Calu3 (cell line): ENCODE data around the gene CENPH. TPM values are rescaled to one million over a fixed set of nuclear protein-coding genes. Genes with fewer than 3 reads are reported as not detected.
A peak's percentile ranks its signal among the peaks of the same experiment; 100 is the strongest.

Experiments
- BruUV-seq: library from RNA; stranded (reverse); fragments of 400-500 nt; replicated peaks from 2 replicates; lab custom pipeline; 2021; lab: Mats Ljungman, UMichigan
- CTCF ChIA-PET: fragments of 300-600 bp; sonication (Branson Sonifier 250); formaldehyde crosslinking; loops from one replicate; lab custom pipeline; 2022; ENCODE audit warnings: antibody characterized with exemption; lab: Charles Lee
- DNase-seq: peaks from one replicate; pipeline ENCODE4 v3.0.0; 2022
- H3K27ac Mint-ChIP-seq: one replicate; pipeline ENCODE4 v1.8.0; 2022; ENCODE audit warnings: mixed read lengths; ENCODE audit not compliant: unreplicated experiment
- H3K27me3 Mint-ChIP-seq: one replicate; pipeline ENCODE4 v1.8.0; 2022; ENCODE audit warnings: mixed read lengths; ENCODE audit not compliant: unreplicated experiment
- H3K36me3 Mint-ChIP-seq: one replicate; pipeline ENCODE4 v1.8.0; 2022; ENCODE audit warnings: mild to moderate bottlenecking, moderate library complexity, mixed read lengths; ENCODE audit not compliant: insufficient read depth, unreplicated experiment
- H3K4me1 Mint-ChIP-seq: one replicate; pipeline ENCODE4 v1.8.0; 2022; ENCODE audit warnings: mild to moderate bottlenecking, low read depth, mixed read lengths; ENCODE audit not compliant: unreplicated experiment
- H3K4me3 Mint-ChIP-seq: one replicate; pipeline ENCODE4 v1.8.0; 2022; ENCODE audit warnings: mild to moderate bottlenecking, low read depth, moderate library complexity, mixed read lengths; ENCODE audit not compliant: unreplicated experiment
- H3K9me3 Mint-ChIP-seq: one replicate; pipeline ENCODE4 v1.8.0; 2022; ENCODE audit warnings: low read depth, mixed read lengths; ENCODE audit not compliant: unreplicated experiment
- intact Hi-C: fragments of 100-400 bp; cut with micrococcal nuclease; formaldehyde crosslinking; loops from one replicate; pipeline ENCODE4 v1.10.0; 2022; ENCODE audit not compliant: unreplicated experiment
- total RNA-seq: library from RNA; stranded (reverse); gene quantifications from 2 replicates; pipeline ENCODE4 v1.2.3, GENCODE V29; 2022
- TF ChIP-seq, protein P1 (sequence below): fragments of 200-600 bp; IDR thresholded peaks from one replicate; pipeline ENCODE4 v1.8.0; 2022; ENCODE audit warnings: antibody characterized with exemption; ENCODE audit not compliant: unreplicated experiment

The CENPH gene
- total RNA-seq, 1 experiment from 2014 or later: 17.0 TPM

DNA sequence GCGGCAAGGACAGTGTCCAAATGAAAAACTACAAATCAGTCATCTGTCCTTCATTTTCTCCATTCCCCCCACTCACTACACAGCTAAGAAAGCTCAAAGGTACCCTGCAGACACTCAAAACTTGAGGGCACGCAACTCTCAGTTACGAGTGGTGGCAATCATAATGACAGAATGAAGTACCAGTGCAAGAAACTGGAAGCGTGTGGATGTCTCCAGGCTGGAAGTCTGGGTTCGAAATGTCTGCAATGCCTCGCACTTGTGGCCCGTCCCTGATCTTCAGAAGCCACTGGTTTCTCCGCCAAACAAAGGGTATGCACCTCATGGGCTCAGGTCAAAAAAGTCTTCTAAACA lies 597 bp upstream of the CENPH start:
- H3K4me1 Mint-ChIP-seq: no peaks in the 10 kb centered on the region
- H3K27me3 Mint-ChIP-seq: no peaks in the 10 kb centered on the region
- peaks cover 22% of the 10 kb centered on the region for H3K36me3 Mint-ChIP-seq
- CTCF ChIA-PET: interaction anchor here (0.8 kb wide), 1 partner anchor 17 kb away, joined by 3 read pairs; no protein-coding TSS in a partner anchor
- DNase-seq: no peak
- H3K4me3 Mint-ChIP-seq: peak overlapping the region; percentile 91
- no peaks in the 10 kb centered on the region for H3K9me3 Mint-ChIP-seq
- intact Hi-C loops: loop anchor here (10.0 kb wide), 1 partner anchor 46 kb away; the partner anchor contains the start of gene CDK7
- H3K27ac Mint-ChIP-seq: peak overlapping the region; percentile 97
- TF ChIP-seq, protein P1, sequence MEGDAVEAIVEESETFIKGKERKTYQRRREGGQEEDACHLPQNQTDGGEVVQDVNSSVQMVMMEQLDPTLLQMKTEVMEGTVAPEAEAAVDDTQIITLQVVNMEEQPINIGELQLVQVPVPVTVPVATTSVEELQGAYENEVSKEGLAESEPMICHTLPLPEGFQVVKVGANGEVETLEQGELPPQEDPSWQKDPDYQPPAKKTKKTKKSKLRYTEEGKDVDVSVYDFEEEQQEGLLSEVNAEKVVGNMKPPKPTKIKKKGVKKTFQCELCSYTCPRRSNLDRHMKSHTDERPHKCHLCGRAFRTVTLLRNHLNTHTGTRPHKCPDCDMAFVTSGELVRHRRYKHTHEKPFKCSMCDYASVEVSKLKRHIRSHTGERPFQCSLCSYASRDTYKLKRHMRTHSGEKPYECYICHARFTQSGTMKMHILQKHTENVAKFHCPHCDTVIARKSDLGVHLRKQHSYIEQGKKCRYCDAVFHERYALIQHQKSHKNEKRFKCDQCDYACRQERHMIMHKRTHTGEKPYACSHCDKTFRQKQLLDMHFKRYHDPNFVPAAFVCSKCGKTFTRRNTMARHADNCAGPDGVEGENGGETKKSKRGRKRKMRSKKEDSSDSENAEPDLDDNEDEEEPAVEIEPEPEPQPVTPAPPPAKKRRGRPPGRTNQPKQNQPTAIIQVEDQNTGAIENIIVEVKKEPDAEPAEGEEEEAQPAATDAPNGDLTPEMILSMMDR: no peak
- BruUV-seq: TSS peak; percentile 96

DNA sequence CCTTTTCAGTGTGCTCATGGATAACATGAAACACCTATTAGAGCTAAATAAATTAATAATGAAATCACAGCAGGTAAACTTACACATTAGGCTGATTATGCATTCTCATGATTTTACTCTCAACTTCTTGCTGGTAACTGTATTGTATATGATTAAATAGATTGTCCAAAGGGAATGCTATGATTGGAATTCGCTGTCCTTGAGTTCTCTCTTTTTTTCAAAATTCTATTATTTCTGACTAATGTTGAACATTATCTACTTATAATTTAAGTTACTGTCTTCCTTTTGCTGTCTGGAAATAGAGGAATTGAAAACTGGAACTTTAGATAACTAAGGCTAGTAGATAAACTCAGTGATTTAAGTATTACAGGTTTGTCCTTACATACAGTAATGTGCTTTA lies 13.1 kb downstream of the CENPH start:
- intact Hi-C loops: no loop called here

DNA sequence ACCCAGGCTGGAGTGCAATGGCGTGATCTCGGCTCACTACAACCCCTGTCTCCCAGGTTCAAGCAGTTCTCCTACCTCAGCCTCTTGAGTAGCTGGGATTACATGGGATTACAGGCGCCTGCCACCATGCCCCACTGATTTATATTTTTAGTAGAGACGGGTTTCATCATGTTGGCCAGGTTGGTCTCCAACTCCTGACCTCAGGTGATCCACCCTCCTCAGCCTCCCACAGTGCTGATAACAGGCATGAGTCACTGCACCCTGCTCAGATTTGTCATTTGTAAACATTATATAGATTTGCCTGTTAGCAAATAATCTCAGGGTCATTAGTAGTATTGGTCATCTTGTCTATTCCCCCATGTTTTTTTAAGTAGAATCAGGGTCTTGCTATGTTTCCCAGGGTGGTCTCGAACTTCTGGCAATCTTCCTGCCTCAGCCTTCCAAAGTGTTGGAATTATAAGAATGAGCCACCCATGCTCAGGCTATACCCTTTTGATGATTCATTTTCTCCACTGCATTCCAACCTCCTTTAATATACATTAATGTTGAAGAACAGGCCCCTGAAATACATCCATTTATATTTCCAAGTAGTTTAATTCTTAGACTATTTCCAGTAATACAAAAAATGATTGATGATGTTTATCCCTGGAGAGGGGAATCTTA lies 17.3 kb downstream of the CENPH start:
- BruUV-seq: no TSS peak
- TF ChIP-seq, protein P1: no peak
- H3K4me3 Mint-ChIP-seq: no peak overlapping the region
- H3K9me3 Mint-ChIP-seq: no peaks in the 10 kb centered on the region
- DNase-seq: peak; percentile 34
- H3K27me3 Mint-ChIP-seq: no peaks in the 10 kb centered on the region
- peaks cover 7% of the 10 kb centered on the region for H3K4me1 Mint-ChIP-seq
- peaks cover 20% of the 10 kb centered on the region for H3K36me3 Mint-ChIP-seq
- peak overlapping the region; percentile 69 for H3K27ac Mint-ChIP-seq
- CTCF ChIA-PET: no interaction called here
- intact Hi-C loops: no loop called here

More for the DNA sequence above, 13.1 kb downstream of the CENPH start:
- no TSS peak for BruUV-seq
- Mint-ChIP-seq H3K9me3 (no peaks in the 10 kb centered on the region), H3K36me3 (peaks cover 28% of the 10 kb centered on the region), H3K27ac (no peak overlapping the region), H3K27me3 (no peaks in the 10 kb centered on the region), H3K4me1 (peaks cover 7% of the 10 kb centered on the region), H3K4me3 (no peak overlapping the region)
- DNase-seq: no peak
- TF ChIP-seq, protein P1: no peak
- CTCF ChIA-PET: interaction anchor here (0.6 kb wide), 1 partner anchor 48 kb away, joined by 4 read pairs; no protein-coding TSS in a partner anchor

DNA sequence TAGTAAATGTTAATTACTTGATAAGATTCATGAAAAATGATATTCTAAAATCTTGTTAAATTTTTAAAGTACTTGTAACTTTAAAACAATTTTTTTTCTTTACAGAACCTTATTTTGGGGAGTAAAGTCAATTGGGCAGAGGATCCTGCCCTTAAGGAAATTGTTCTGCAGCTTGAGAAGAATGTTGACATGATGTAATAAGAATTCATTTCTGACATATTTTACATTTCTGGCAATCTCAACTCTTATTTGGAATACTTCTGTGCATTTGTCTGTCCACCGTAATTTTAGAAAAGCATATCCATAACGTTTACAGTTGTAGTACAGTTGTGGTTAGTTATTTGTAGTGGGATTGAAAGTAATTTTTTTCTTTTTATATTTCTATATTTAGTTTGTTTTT lies 20.2 kb downstream of the CENPH start:
- Mint-ChIP-seq H3K4me3 (no peak overlapping the region), H3K9me3 (no peaks in the 10 kb centered on the region), H3K27ac (no peak overlapping the region), H3K36me3 (peaks cover 19% of the 10 kb centered on the region), H3K4me1 (peaks cover 7% of the 10 kb centered on the region), H3K27me3 (no peaks in the 10 kb centered on the region)
- TF ChIP-seq, protein P1: no peak
- BruUV-seq: no TSS peak
- CTCF ChIA-PET: no interaction called here
- DNase-seq: no peak
- intact Hi-C loops: no loop called here
